Measurements from ENCODE around the gene MTERF2.
"Not testable (repeated sequence)": the region's sequence is repeated elsewhere in the genome, so short reads cannot be mapped to it uniquely, and the experiment has no call there.

The MTERF2 gene, protein sequence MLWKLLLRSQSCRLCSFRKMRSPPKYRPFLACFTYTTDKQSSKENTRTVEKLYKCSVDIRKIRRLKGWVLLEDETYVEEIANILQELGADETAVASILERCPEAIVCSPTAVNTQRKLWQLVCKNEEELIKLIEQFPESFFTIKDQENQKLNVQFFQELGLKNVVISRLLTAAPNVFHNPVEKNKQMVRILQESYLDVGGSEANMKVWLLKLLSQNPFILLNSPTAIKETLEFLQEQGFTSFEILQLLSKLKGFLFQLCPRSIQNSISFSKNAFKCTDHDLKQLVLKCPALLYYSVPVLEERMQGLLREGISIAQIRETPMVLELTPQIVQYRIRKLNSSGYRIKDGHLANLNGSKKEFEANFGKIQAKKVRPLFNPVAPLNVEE

DNA sequence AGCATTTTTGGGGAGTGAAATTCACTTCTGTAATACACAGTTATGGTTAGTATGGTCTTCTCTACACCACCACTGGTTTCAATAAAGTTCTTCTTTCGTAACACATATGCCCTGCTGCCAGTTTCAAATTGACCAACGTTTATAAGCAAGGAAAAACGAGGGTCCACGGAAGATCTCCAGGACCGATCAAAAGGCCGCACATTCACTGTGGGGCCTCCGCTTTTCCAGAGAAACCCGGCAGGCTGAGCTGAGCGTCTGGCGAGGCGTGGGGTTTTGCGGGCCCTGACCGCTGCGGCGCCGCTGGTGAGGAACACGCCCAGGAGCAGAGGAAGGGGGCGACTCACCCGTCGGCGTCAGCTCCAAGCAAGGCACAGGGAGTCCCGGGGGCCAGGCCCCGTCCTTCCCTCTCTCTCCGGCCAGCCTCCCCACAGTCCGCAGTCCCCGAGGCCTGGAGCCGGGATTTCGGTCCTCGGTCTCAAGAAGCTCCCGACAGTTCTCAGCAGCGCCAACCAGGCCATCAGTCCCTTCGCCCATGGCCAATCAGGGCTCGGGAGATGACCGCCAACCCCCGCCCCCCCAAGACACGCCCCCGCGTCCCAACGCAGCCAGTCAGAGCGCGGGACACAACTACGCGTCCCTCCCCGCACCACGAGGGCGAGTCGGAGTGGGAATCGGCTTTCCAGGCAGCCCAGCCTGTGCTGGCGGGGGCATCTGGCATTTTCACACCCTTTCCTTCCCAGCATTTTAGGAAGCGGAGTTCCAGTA is at the start of gene MTERF2:
Gene MTERF2, minus strand, starts transcription at position 522 of the 765 bp plus-strand sequence. CDS start 8,432 bp downstream, outside the sequence.
- DNase-seq, result peak; percentile 85 to 91

DNA sequence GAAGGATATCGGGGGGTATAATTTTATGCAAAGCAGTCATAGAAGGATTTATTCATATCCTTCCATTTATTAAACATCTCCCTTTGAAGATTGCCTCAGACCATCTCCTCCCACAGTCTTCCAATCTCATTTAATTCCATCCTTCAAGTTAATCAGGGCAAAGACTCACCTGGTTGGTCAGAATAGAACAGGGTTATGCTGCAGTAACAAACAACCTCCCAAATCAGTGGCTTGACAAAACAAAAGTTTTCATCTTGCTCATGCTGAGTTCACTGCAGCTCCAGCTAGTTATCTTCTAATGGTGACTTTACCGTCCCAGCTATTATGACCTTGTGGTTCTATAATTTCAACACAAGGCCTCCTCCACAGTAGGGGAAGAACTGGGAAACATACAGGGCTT is 48.8 kb upstream of the MTERF2 start:
- no peak for DNase-seq

DNA sequence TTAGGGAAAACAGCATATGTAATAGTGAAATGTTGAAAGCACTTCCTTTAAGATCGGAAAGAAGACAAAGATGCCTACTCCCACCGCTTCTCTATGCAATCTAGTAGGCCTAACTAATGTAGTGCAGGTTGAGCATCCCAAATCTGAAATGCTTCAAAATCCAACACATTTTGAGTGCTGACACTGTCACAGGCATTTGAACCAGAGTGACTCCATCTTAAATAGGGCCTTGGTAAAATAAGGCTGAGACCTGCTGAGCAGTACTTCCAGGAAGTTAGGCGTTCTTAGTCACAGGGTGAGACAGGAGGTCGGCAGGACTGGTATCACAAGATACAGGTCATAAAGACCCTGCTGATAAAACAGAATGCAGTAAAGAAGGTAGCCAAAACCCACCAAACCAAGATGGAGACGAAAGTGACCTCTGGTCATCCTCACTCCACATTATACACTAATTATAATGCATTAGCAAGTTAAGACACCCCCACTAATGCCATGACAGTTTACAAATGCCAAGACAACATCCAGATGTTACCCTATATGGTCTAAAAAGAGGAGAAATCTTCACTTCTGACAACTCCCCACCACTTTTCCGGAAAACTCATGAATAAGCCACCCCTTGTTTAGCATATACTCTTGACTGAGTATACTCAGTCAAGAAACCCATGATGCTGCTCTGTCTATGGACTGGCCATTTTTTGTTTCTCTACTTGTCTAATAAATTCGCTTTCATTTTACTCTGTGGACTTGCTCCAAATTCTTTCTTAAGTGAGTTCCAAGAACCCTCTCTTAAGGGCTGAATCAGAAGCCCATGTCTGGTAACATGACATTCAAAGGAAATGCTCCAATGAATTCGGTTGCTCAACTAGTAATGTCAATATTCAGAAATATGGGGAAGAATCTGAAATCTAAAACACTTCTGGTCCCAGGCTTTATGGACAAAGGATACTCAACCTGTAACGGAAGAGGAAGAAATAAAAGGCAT is 47.1 kb upstream of the MTERF2 start:
- DNase-seq, result no peak

DNA sequence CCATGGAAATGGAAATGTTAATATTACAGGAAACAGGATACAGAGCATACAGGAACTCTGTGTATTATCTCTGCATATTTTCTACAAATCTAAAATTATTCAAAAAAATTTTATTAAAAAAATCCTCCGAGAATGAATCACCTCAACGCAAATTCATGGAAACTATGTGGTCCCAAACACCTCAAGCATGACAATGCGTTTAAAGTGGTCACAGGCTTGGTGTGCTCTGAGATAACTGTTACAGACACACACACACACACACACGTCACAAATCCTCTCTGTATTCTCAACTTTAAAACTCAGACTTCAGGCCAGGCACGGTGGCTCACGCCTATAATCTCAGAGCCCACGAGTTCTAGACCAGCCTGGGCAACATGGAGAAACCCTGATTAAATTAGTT is 45.3 kb upstream of the MTERF2 start:
- no peak for DNase-seq

DNA sequence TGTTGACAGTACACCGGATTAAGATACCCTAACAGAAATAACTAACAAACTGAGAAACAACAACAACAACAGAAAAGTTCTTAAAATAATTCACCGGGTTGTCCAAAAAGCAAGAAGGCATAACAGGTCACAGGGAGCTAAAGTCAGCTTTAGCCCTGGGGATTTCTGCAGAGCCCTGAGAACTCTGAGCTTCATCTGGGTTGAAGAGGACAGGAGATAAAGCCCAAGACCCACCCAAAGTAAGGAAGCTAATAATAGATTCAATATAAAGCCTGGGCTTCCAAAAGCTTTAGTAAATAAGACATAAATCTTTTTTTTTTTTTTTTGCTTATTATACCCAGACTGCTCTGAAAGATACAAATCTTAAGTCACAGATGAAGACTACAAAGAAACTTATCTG is 44.1 kb upstream of the MTERF2 start:
- no peak for DNase-seq

DNA sequence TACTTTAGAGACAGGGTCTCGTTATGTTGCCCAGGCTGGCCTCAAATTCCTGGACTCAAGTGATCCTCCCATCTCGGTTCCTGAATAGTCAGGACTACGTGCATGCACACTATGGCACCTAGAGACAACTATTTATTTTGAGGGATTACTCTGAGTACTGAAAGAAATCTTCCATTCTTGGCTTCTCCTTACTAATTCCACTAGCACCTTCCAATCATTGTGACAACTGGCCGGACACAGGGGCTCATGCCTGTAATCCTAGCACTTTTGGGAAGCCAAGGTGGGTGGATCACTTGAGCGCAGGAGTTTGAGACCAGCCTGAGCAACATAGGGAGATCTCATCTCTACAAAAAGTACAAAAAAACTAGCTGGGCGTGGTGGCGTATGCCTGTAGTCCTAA is 42.1 kb upstream of the MTERF2 start:
- DNase-seq, result no peak

DNA sequence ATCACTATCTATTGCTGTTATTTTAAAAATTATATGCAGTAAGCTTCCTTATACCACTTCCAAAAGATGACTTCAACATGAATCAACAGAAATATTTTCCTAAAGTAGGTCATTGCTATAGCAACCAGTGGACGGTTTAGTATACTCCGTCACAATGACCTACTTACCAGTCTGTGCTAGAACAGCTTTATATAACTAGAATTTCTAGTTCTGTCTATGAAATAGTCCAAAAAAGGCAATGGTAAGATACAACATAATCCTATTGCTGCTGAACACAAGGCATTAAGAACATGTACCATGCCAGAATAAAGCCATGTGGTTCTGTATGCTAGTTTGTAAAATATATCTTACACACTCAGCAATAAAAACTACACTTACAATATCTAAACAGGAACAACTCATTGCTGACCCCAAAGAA is 40.7 kb upstream of the MTERF2 start:
- no peak for DNase-seq

DNA sequence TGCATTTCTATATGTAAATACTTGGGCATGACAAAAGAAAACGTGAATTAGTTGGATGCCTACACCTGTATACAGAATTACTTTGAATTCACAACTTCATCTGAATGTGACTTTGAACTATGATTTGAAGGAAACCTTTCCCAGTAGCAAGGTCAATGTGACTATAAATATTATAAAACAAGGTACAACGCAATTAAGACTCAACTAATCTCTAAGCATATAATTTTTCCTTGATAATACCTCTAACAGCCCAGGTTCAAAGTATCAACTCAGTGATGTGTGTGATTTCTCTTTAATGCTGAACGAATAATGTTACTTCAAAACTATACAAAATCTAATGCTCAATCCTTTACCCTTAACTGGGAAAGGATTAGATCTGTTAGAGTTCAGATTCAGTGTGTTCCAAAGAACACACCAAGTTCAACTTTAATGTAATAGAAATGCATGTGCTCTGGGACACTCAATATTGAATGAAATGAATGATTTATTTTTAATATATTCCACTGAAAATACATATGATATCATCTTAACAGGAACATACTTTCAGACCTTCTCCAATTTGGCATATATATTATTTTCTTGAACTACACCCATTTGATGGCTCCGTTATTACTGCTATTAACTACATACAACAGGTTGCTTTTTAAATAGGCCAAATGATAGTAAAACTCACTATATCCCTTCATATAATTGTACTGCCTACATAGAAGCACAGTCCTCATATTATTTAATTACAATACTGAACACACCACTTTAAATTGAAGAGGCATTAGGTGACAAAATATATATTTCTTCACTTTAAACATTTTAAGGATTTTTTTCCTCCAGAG is 40.1 kb upstream of the MTERF2 start:
- DNase-seq, result no peak

DNA sequence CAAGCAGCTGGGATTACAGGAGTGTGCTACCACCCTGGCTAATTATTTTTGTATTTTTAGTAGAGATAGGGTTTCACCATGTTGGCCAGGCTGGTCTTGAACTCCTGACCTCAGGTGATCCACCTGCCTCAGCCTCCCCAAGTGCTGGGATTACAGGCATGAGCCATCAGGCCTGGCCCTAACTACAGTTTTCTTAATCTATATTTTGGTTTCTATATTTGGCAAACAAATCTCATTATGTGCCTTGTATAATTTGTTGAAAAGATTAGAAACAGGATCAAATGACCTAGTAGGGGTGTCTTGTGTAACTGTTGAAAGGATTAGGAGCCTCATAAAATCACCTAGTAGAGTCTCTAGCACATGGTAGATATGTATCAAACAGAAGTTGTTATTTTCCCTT is 39.4 kb upstream of the MTERF2 start:
- DNase-seq, result not testable (repeated sequence)

DNA sequence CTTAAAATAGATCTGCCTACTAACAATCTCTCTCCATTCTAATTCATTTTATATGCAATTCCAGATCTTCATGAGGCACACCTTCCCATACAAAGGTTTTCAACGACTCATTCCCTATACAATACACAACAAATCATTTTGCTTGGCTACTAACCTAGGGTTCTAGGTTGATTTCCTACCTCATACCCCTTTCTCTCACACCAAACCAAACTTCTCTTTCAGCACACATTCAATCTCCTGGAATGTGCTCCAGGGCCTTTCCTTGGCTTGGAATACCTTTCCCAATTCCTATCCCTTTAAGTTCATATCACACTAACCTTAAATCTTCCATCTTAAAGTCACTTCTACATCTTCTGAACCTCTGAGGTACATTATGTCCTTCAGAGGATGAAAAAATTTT is 38.7 kb upstream of the MTERF2 start:
- no peak for DNase-seq

DNA sequence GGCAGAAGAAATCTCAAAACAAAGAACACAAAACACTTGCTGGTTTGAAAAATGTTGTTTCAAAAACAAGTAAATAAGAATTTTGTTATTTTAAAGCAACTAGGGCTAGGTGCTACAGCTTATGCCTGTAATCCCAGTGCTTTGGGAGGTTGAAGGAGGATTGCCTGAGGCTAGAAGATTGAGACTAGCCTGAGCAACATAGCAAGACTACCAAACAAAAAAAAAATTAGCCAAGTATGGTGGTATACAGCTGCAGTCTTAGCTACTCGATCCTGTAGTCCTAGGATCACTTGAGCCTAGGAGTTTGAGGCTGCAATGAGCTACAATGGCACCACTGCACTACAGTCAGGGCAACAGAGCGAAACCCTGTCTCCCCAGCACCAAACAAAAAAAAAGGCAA is 32.6 kb upstream of the MTERF2 start:
- DNase-seq, result no peak

DNA sequence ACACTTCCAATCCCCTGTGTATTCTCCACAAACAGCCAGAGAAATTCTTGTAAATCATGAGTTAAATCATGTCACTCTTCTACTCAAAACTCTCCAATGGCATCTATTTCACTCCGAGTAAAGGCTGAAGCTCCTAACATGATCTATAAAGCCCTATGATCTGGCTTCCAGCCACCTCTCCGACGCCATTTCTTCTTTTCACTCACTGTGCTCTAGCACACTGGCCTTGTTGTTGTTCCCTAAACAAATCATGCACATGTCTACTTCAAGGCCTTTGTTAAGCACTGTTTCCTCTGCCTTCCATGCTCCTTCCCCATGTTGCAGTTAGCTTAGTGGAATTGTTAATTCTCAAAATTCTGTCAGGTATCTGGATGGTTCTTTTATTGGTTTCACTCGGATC is 30.1 kb upstream of the MTERF2 start:
- DNase-seq, result no peak

DNA sequence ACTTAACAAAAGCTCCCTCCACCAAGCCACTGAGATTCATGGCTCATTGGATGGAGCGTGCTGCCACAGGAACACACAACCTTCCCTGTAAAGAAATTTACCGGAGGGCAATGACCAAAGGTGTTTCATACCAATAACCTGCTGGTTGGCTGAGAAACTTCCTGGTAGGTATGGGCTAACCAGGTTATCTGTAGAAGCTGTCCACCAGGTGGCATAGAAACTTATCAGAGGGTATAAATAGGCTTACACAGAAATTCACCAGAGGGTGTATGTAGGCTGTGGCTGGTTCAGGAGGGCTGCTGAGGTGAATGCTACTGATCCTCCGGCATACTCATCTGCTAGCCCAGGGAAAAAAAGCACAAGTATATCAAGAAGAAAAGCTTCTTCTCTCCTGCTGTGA is 27.1 kb upstream of the MTERF2 start:
- DNase-seq, result no peak

DNA sequence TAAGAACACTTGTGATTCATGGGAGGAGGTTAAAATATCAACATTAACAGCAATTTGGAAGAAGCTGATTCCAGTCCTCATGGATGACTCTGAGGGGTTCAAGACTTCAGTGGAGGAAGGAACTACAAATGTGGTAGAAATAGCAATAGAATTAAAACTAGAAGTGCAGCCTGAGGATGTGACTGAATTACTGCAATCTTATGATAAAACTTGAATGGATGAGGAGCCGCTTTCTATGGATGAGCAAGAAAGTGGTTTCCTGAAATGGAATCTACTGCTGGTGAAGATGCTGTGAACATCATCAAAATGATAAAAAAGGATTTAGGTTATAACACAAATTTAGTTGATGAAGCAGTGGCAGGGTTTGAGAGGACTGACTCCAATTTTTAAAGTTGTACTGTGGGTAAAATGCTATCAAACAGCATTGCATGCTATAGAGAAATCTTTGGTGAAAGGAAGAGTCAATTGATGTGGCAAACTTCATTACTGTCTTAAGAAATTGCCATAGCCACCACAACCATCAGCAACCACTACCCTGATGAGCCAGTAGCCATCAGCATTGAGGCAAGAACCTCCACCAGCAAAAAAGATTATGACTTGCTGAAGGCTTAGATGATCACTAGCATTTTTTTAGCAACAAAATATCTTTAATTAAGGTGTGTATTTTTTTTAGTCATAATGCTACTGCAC is 25.9 kb upstream of the MTERF2 start:
- no peak for DNase-seq

DNA sequence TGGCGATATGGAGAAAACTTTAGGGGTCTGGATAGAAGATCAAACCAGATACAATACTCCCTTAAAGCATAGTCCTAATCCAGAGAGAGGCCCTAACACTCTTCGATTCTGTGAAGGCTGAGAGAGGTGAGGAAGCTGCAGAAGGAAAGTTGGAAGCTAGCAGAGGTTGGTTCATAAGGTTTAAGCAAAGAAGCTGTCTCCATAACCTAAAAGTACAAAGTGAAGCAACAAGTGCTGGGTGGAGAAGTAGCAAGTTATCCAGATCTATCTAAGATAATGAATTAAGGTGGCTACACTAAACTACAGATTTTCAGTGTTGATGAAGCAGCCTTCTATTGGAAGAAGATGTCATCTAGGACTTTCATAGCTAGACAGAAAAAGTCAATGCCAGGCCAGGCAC is 24.6 kb upstream of the MTERF2 start:
- no peak for DNase-seq

DNA sequence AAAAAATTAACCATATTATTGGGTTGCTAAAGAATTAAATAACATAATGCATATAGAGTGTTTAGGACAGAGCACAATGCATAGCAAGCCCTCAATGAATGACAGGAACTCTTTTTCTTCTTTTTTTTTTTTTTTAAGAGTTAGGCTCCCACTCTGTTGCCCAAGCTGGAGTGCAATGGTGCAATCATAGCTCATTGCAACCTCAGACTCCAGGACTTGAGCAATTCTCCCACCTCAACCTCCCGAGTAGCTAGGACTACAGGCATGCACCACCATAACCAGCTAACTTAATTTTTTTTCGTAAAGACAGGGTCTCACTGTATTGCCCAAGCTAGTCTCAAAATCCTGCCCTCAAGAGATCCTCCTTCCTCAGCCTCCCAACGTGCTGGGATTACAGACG is 20.5 kb upstream of the MTERF2 start:
- no peak for DNase-seq

DNA sequence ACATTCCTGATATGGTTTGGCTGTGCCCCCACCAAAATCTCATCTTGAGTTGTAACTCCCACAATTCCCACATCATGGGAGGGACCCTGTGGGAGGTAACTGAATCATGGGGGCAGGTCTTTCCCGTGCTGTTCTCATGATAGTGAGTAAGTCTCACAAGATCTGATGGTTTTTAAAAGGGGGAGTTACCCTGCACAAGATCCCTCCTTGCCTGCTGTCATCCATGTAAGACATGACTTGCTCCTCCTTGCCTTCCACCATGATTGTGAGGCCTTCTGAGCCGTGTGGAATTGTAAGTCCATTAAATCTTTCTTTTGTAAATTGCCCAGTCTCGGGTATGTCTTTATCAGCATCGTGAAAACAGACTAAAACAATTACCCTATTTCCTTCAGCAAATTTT is 15.7 kb upstream of the MTERF2 start:
- DNase-seq, result not testable (repeated sequence)

DNA sequence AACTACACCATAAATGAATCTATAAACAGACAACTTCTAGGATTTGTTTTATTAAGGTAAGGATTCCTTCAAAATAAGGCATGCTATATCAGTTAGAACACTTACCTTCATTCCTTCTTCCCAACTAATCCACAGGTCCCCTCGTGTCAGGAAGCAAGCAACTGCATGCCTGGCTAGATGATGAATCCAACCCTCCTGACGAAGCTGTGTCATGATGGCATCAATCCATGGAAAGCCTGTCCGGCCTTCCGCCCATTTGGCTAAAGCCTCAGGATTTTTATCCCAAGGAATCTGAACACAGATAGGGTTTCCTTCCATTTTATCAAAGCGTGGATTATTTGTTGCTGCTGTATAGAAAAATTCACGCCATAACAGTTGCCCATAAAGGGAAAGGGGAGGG is 12.5 kb upstream of the MTERF2 start:
- DNase-seq, result no peak

DNA sequence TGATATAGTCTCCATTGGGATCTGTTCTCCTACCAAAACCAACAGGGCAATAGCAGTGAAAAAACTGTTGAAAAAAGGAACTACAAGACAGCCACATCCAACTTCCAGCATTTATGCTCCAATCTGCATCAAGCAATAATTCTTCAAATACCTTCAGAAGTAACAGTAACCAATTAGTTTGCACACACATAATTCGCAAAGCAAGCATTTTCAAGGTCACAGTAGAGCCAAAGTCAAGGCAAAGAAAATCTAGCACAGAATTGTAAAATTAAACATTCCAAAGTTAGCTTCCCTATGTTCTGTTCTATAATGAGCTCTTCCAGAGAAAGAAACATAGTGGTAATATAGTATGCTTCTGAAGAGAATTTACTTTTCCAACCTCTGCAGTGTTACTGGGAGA is 11.0 kb upstream of the MTERF2 start:
- no peak for DNase-seq

DNA sequence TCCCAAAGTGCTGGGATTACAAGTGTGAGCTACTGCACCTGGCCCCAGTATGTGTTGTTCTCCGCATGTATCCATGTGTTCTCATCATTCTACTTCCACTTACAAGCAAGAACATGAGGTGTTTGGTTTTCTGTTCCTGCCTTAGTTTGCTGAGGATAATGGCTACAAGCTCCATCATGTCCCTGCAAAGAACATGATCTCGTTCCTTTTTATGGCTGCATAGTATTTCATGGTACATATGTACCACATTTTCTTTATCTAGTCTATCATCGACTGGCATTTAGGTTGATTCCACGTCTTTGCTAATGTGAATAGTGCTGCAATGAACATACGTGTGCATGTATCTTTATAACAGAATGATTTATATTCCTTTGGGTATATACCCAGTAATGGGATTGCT is 9.2 kb upstream of the MTERF2 start:
- DNase-seq, result not testable (repeated sequence)

DNA sequence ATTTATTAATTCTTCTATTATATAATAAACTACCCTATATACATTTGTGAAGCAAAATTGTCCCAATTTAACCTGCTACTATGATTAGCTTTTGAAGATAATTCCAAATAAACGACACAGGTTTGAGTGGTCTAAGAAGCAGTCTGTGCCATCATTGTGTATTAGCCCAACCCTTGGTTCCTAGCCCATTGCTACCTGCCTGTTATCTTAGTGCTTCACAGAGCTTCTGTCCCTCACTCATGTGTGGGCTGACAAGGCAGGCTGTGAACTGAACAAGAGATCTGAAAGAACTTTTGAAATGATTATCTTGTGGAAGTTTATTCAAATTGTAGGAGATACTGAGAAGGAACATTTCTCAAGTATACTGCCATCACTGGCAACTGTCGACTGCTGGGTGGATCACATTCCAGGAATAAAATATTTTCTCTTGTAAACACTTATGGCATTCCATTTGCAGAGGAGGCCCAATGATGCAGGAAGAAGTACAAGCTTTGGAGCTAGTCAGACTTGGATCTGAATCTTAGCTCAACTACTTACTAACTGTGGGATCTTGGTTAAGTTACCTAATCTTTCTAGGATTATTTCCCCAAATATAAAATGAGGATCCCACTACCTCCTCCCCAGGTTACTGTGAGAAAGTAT is 7.8 kb upstream of the MTERF2 start:
- DNase-seq, result no peak
